ENCODE measurements around the gene ZNF212.
A peak's percentile ranks its signal among the peaks of the same experiment; 100 is the strongest.

Gene ZNF212

GRCh38 chr7:149237502-149237901 is 1.9 kb upstream of the ZNF212 start:
- no peak overlapping the region for H3K27ac ChIP-seq (ENCODE audit: extremely low read depth, low read depth, low read length)
- no peak overlapping the region for H3K4me3 ChIP-seq (ENCODE audit: low read depth, low read length)
- ChIA-PET CTCF (interaction anchor here (0.5 to 0.8 kb wide), 2 partner anchors 23 to 74 kb away, joined by 3 to 5 read pairs; no protein-coding TSS in a partner anchor), POLR2A (interaction anchor here (1.0 kb wide), 1 partner anchor 10 kb away, joined by 5 read pairs; no protein-coding TSS in a partner anchor)
- H3K36me3 ChIP-seq (ENCODE audit: control insufficient read depth in 2 of 2, insufficient read depth in 1 of 2, low read length in 2 of 2): peaks cover 0 to 10% of the 10 kb centered on the region in 2 experiments; a peak in 1 of 3 replicates
- 0 out of 2 replicates have a peak, but pooled peaks cover 2% of the 10 kb centered on the region for H3K4me1 ChIP-seq (ENCODE audit: control insufficient read depth, insufficient read depth, low read length)
- TF ChIP-seq ZNF677 (tag by site-specific recombination; IDR thresholded peaks at IDR 0.05) (no peak), ZNF473 (tag by site-specific recombination; IDR thresholded peaks at IDR 0.05) (no peak), ZNF548 (tag by site-specific recombination; IDR thresholded peaks at IDR 0.05) (no peak)
- no peaks in the 10 kb centered on the region for H3K9me3 ChIP-seq (ENCODE audit: control insufficient read depth, insufficient read depth, low read depth, low read length)

GRCh38 chr7:149238051-149238450 is 1.4 kb upstream of the ZNF212 start:
- Histone ChIP-seq H3K4me1 (ENCODE audit: control insufficient read depth, insufficient read depth, low read length) (0 out of 2 replicates have a peak, but pooled peaks cover 2% of the 10 kb centered on the region), H3K4me3 (ENCODE audit: low read depth, low read length) (no peak overlapping the region), H3K27ac (ENCODE audit: extremely low read depth, low read depth, low read length) (no peak overlapping the region), H3K36me3 (ENCODE audit: control insufficient read depth in 2 of 2, insufficient read depth in 1 of 2, low read length in 2 of 2) (peaks cover 0 to 10% of the 10 kb centered on the region in 2 experiments; a peak in 1 of 3 replicates), H3K9me3 (ENCODE audit: control insufficient read depth, insufficient read depth, low read depth, low read length) (no peaks in the 10 kb centered on the region)
- ChIA-PET POLR2A (no interaction called here), CTCF (interaction anchor here (0.5 to 0.8 kb wide), 2 partner anchors 24 to 74 kb away, joined by 3 to 5 read pairs; no protein-coding TSS in a partner anchor)
- TF ChIP-seq ZNF341 (tag by site-specific recombination; IDR thresholded peaks at IDR 0.05; ENCODE audit: low read depth) (no peak), ZXDB (tag by site-specific recombination; IDR thresholded peaks at IDR 0.05) (no peak), ZNF184 (tag by site-specific recombination; IDR thresholded peaks at IDR 0.05) (no peak), HIC1 (tag by site-specific recombination; IDR thresholded peaks at IDR 0.05) (no peak), ZNF37A (tag by site-specific recombination; IDR thresholded peaks at IDR 0.05) (no peak), ZSCAN30 (tag by site-specific recombination; IDR thresholded peaks at IDR 0.05) (no peak), BCL6B (tag by site-specific recombination; IDR thresholded peaks at IDR 0.05) (no peak), IKZF3 (tag by site-specific recombination; IDR thresholded peaks at IDR 0.05) (no peak), CTCF (tag by site-specific recombination; IDR thresholded peaks at IDR 0.05) (no peak), WT1 (tag by site-specific recombination; IDR thresholded peaks at IDR 0.05) (no peak), ZNF174 (tag by site-specific recombination; IDR thresholded peaks at IDR 0.05) (no peak), ZNF132 (tag by site-specific recombination; IDR thresholded peaks at IDR 0.05; ENCODE audit: borderline replicate concordance) (no peak)

GRCh38 chr7:149240637-149241036 is 1.2 kb downstream of the ZNF212 start:
- peak overlapping the region; percentile 70 for H3K4me3 ChIP-seq (ENCODE audit: low read depth, low read length)
- ChIA-PET POLR2A (interaction anchor here (0.7 to 1.3 kb wide), 2 partner anchors 20 to 44 kb away, joined by 3 to 5 read pairs; no protein-coding TSS in a partner anchor), CTCF (interaction anchor here (0.5 kb wide), 1 partner anchor 141 kb away, joined by 3 read pairs; no protein-coding TSS in a partner anchor)
- TF ChIP-seq ZNF561 (tag by site-specific recombination; IDR thresholded peaks at IDR 0.05; ENCODE audit: borderline replicate concordance) (no peak), ZNF221 (tag by site-specific recombination; IDR thresholded peaks at IDR 0.05; ENCODE audit: borderline replicate concordance) (no peak), ZNF704 (tag by site-specific recombination; IDR thresholded peaks at IDR 0.05) (no peak), ZNF555 (tag by site-specific recombination; conservative IDR thresholded peaks at IDR 0.05) (no peak), CTCF (tag by site-specific recombination; IDR thresholded peaks at IDR 0.05) (no peak), ZNF707 (tag by site-specific recombination; IDR thresholded peaks at IDR 0.05) (peak; percentile 86), YY1 (tag by site-specific recombination; IDR thresholded peaks at IDR 0.05) (no peak), SCRT2 (tag by site-specific recombination; IDR thresholded peaks at IDR 0.05) (no peak)
- H3K9me3 ChIP-seq (ENCODE audit: control insufficient read depth, insufficient read depth, low read depth, low read length): no peaks in the 10 kb centered on the region
- peaks cover 0 to 10% of the 10 kb centered on the region in 2 experiments; a peak in 1 of 3 replicates for H3K36me3 ChIP-seq (ENCODE audit: control insufficient read depth in 2 of 2, insufficient read depth in 1 of 2, low read length in 2 of 2)
- 0 out of 2 replicates have a peak, but pooled peaks cover 2% of the 10 kb centered on the region for H3K4me1 ChIP-seq (ENCODE audit: control insufficient read depth, insufficient read depth, low read length)
- H3K27ac ChIP-seq (ENCODE audit: extremely low read depth, low read depth, low read length): no peak overlapping the region

Measured in HEK293 (cell line).